Measurements from ENCODE around the gene R3HDM2.
"Not testable (repeated sequence)": the region's sequence is repeated elsewhere in the genome, so short reads cannot be mapped to it uniquely, and the experiment has no call there.

R3HDM2 gene

GRCh38 chr12:57329219-57329618, 101.6 kb downstream of the R3HDM2 start:
- DNase-seq (ENCODE audit: low spot score), result no peak

GRCh38 chr12:57325395-57325794, 105.4 kb downstream of the R3HDM2 start:
- DNase-seq (ENCODE audit: low spot score), result no peak

- no peak for DNase-seq (ENCODE audit: low spot score)
Measured at GRCh38 chr12:57323416-57323815, 107.4 kb downstream of the R3HDM2 start.

GRCh38 chr12:57320639-57321038, 110.2 kb downstream of the R3HDM2 start:
- no peak for DNase-seq (ENCODE audit: low spot score)

GRCh38 chr12:57319678-57320469, 111.0 kb downstream of the R3HDM2 start:
- DNase-seq (ENCODE audit: low spot score), result no peak

GRCh38 chr12:57315681-57316080, 115.2 kb downstream of the R3HDM2 start:
- no peak for DNase-seq (ENCODE audit: low spot score)

GRCh38 chr12:57312287-57312686, 118.6 kb downstream of the R3HDM2 start:
- not testable (repeated sequence) for DNase-seq (ENCODE audit: low spot score)

- DNase-seq (ENCODE audit: low spot score), result no peak
Measured at GRCh38 chr12:57309420-57309819, 121.4 kb downstream of the R3HDM2 start.

- DNase-seq (ENCODE audit: low spot score), result no peak
Measured at GRCh38 chr12:57300961-57301584, 129.8 kb downstream of the R3HDM2 start.

GRCh38 chr12:57299514-57300016, 131.3 kb downstream of the R3HDM2 start:
- DNase-seq (ENCODE audit: low spot score), result no peak

- no peak for DNase-seq (ENCODE audit: low spot score)
Measured at GRCh38 chr12:57296291-57296690, 134.6 kb downstream of the R3HDM2 start.

GRCh38 chr12:57282073-57282472, 148.8 kb downstream of the R3HDM2 start:
- not testable (repeated sequence) for DNase-seq (ENCODE audit: low spot score)

- peak; percentile 81 for DNase-seq (ENCODE audit: low spot score)
Measured at GRCh38 chr12:57280211-57281062, 150.4 kb downstream of the R3HDM2 start.

GRCh38 chr12:57278465-57279381, 152.1 kb downstream of the R3HDM2 start:
- DNase-seq (ENCODE audit: low spot score), result no peak

- DNase-seq (ENCODE audit: low spot score), result no peak
Measured at GRCh38 chr12:57276935-57277563, 153.8 kb downstream of the R3HDM2 start.

- not testable (repeated sequence) for DNase-seq (ENCODE audit: low spot score)
Measured at GRCh38 chr12:57276233-57276632, 154.6 kb downstream of the R3HDM2 start.

- DNase-seq (ENCODE audit: low spot score), result no peak
Measured at GRCh38 chr12:57273516-57273915, 157.3 kb downstream of the R3HDM2 start.

- no peak for DNase-seq (ENCODE audit: low spot score)
Measured at GRCh38 chr12:57272337-57273151, 158.3 kb downstream of the R3HDM2 start.

GRCh38 chr12:57270966-57271470, 159.8 kb downstream of the R3HDM2 start:
- DNase-seq (ENCODE audit: low spot score), result no peak

- DNase-seq (ENCODE audit: low spot score), result no peak
Measured at GRCh38 chr12:57268264-57268663, 162.6 kb downstream of the R3HDM2 start.
